HepG2 (cell line): Measurements from ENCODE around the gene JOSD1. TPM values are rescaled to one million over a fixed set of nuclear protein-coding genes. Genes with fewer than 3 reads are reported as not detected.

Experiments used
- CBX1 ChIP-seq: IDR thresholded peaks from one replicate; pipeline ENCODE4 v1.6.1; 2016; ENCODE audit warnings: antibody characterized with exemption, low read depth
- FOXA1 ChIP-seq, 2 experiments: fragments of 450-650 bp in 1 of 2; sonication (generic) in 1 of 2; formaldehyde crosslinking in 1 of 2; IDR thresholded peaks; 2 replicates each; pipeline versions ENCODE4 v1.4.0 to v1.6.1; 2016 to 2020; ENCODE audit warnings: missing genetic modification reagents in 1 of 2
- PAF1 ChIP-seq: IDR thresholded peaks from 2 replicates; pipeline ENCODE4 v1.6.1; 2016; ENCODE audit warnings: missing genetic modification reagents, missing compliant biosample characterization
- SALL2 ChIP-seq: sonication (generic); formaldehyde crosslinking; IDR thresholded peaks from 2 replicates; pipeline ENCODE4 v1.8.1; 2023; ENCODE audit warnings: mild to moderate bottlenecking, missing genetic modification reagents, inconsistent platforms
- SETDB1 ChIP-seq: sonication (generic); formaldehyde crosslinking; IDR thresholded peaks from 2 replicates; pipeline ENCODE4 v1.5.1; 2020; ENCODE audit warnings: missing genetic modification reagents, mild to moderate bottlenecking, borderline replicate concordance
- SOX6 ChIP-seq, 2 experiments: fragments of 450-650 bp in 1 of 2; sonication (generic) in 1 of 2; formaldehyde crosslinking in 1 of 2; IDR thresholded peaks; 2 replicates each; pipeline versions ENCODE4 v1.4.0 to v1.6.1; 2017 to 2020; ENCODE audit warnings: antibody characterized with exemption in 1 of 2, mild to moderate bottlenecking in 1 of 2, missing genetic modification reagents in 1 of 2
- SP1 ChIP-seq, 2 experiments: fragments of 450-650 bp in 1 of 2; sonication (generic) in 1 of 2; formaldehyde crosslinking in 1 of 2; IDR thresholded peaks; 2 replicates each; pipeline versions ENCODE4 v1.4.0 to v1.6.1; 2016 to 2020; ENCODE audit warnings: missing genetic modification reagents in 1 of 2
- TAF1 ChIP-seq: sonication (generic); formaldehyde crosslinking; IDR thresholded peaks from 2 replicates; pipeline ENCODE4 v1.4.0; 2020; ENCODE audit warnings: missing genetic modification reagents
- ZKSCAN5 ChIP-seq: sonication (generic); formaldehyde crosslinking; IDR thresholded peaks from 2 replicates; pipeline ENCODE4 v1.5.1; 2020; ENCODE audit warnings: mild to moderate bottlenecking, missing genetic modification reagents
- ZNF558 ChIP-seq: sonication (generic); formaldehyde crosslinking; IDR thresholded peaks from 2 replicates; pipeline ENCODE4 v1.9.0; 2022; ENCODE audit warnings: mild to moderate bottlenecking, missing genetic modification reagents, borderline replicate concordance
- ZNF710 ChIP-seq: sonication (generic); formaldehyde crosslinking; IDR thresholded peaks from 2 replicates; pipeline ENCODE4 v1.5.0; 2020; ENCODE audit warnings: mild to moderate bottlenecking, missing genetic modification reagents, borderline replicate concordance
- ZZZ3 ChIP-seq: sonication (generic); formaldehyde crosslinking; IDR thresholded peaks from 2 replicates; pipeline ENCODE4 v1.4.0; 2020; ENCODE audit warnings: missing genetic modification reagents, mild to moderate bottlenecking, borderline replicate concordance
- polyA plus RNA-seq, 8 experiments: library from polyadenylated mRNA; depleted of rRNA in 3 of 8; stranded (reverse) in 7 of 8; unstranded in 1 of 8; fragments of >200 nt; fragmentation: Illumina TruSeq in 4 of 8; extraction: Trizol in 4 of 8; gene quantifications; 2 replicates each; pipeline versions ENCODE4 v1.2.1 to v1.2.3, GENCODE V29; 2011 to 2016; ENCODE audit warnings: low read depth in 4 of 8, missing spikeins in 1 of 8, mixed read lengths in 1 of 8; ENCODE audit not compliant: insufficient read depth in 1 of 8
- total RNA-seq, 5 experiments: library from RNA; depleted of rRNA; stranded (reverse); fragments of >200 nt; fragmentation: Illumina TruSeq; extraction: Trizol; gene quantifications; 2 replicates each; pipeline ENCODE4 v1.2.3, GENCODE V29; 2016; ENCODE audit warnings: low read depth in 1 of 5
- TF ChIP-seq, protein P1 (sequence below): fragments of 450-650 bp; IDR thresholded peaks from 2 replicates; pipeline ENCODE4 v1.6.1; 2017; ENCODE audit warnings: mild to moderate bottlenecking
- TF ChIP-seq, protein P2 (sequence below): sonication (generic); formaldehyde crosslinking; conservative IDR thresholded peaks from 2 replicates; pipeline ENCODE4 v1.4.0; 2020; ENCODE audit warnings: mild to moderate bottlenecking, missing genetic modification reagents, moderate library complexity
- TF ChIP-seq, protein P3 (sequence below): sonication (generic); formaldehyde crosslinking; IDR thresholded peaks from 2 replicates; pipeline ENCODE4 v1.5.0; 2020; ENCODE audit warnings: missing genetic modification reagents
- TF ChIP-seq, protein P4 (sequence below): sonication (generic); formaldehyde crosslinking; IDR thresholded peaks from 2 replicates; pipeline ENCODE4 v1.8.0; 2022; ENCODE audit warnings: missing genetic modification reagents, low read depth, mild to moderate bottlenecking, borderline replicate concordance
- TF ChIP-seq, protein P5 (sequence below): sonication (generic); formaldehyde crosslinking; IDR thresholded peaks from 2 replicates; pipeline ENCODE4 v1.4.0; 2020; ENCODE audit warnings: missing genetic modification reagents

JOSD1 gene
- total and polyA plus RNA-seq, 2 of the 13 experiments (the other 11 are each of a cell fraction or from before 2014, with no cell fraction given) = 31.7 to 38.4 TPM

- TF ChIP-seq, protein P1, sequence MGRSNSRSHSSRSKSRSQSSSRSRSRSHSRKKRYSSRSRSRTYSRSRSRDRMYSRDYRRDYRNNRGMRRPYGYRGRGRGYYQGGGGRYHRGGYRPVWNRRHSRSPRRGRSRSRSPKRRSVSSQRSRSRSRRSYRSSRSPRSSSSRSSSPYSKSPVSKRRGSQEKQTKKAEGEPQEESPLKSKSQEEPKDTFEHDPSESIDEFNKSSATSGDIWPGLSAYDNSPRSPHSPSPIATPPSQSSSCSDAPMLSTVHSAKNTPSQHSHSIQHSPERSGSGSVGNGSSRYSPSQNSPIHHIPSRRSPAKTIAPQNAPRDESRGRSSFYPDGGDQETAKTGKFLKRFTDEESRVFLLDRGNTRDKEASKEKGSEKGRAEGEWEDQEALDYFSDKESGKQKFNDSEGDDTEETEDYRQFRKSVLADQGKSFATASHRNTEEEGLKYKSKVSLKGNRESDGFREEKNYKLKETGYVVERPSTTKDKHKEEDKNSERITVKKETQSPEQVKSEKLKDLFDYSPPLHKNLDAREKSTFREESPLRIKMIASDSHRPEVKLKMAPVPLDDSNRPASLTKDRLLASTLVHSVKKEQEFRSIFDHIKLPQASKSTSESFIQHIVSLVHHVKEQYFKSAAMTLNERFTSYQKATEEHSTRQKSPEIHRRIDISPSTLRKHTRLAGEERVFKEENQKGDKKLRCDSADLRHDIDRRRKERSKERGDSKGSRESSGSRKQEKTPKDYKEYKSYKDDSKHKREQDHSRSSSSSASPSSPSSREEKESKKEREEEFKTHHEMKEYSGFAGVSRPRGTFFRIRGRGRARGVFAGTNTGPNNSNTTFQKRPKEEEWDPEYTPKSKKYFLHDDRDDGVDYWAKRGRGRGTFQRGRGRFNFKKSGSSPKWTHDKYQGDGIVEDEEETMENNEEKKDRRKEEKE = no peak
- TF ChIP-seq, protein P2, sequence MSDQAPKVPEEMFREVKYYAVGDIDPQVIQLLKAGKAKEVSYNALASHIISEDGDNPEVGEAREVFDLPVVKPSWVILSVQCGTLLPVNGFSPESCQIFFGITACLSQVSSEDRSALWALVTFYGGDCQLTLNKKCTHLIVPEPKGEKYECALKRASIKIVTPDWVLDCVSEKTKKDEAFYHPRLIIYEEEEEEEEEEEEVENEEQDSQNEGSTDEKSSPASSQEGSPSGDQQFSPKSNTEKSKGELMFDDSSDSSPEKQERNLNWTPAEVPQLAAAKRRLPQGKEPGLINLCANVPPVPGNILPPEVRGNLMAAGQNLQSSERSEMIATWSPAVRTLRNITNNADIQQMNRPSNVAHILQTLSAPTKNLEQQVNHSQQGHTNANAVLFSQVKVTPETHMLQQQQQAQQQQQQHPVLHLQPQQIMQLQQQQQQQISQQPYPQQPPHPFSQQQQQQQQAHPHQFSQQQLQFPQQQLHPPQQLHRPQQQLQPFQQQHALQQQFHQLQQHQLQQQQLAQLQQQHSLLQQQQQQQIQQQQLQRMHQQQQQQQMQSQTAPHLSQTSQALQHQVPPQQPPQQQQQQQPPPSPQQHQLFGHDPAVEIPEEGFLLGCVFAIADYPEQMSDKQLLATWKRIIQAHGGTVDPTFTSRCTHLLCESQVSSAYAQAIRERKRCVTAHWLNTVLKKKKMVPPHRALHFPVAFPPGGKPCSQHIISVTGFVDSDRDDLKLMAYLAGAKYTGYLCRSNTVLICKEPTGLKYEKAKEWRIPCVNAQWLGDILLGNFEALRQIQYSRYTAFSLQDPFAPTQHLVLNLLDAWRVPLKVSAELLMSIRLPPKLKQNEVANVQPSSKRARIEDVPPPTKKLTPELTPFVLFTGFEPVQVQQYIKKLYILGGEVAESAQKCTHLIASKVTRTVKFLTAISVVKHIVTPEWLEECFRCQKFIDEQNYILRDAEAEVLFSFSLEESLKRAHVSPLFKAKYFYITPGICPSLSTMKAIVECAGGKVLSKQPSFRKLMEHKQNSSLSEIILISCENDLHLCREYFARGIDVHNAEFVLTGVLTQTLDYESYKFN (CRISPR knock-in tag) = peak; percentile 20; the same call in 1 of the 2 replicates
- TF ChIP-seq ZKSCAN5 = no peak
- TF ChIP-seq, protein P3, sequence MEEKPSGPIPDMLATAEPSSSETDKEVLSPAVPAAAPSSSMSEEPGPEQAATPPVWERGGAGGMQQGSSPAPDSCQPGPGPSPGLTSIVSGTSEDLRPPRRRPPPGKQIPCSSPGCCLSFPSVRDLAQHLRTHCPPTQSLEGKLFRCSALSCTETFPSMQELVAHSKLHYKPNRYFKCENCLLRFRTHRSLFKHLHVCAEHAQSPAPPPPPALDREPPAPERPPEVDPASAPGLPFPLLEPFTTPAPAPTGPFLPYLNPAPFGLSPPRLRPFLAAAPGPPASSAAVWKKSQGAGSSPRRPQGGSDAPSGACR (CRISPR knock-in tag) = no peak
- TF ChIP-seq, protein P4, sequence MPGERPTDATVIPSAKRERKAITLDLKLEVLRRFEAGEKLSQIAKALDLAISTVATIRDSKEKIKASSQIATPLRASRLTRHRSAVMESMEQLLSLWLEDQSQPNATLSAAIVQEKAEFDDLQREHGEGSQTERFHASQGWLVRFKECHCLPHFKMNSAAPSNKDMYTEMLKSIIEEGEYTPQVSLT (CRISPR knock-in tag) = no peak
- no peak for TF ChIP-seq ZNF558 (CRISPR knock-in tag)
- TF ChIP-seq SETDB1 (CRISPR knock-in tag) = no peak
- TF ChIP-seq ZZZ3 (CRISPR knock-in tag) = no peak
- no peak for TF ChIP-seq SOX6 (IDR thresholded peaks at IDR 0.05)
- 0 out of 2 replicates have a peak, but pooled peaks have one; percentile 28 for TF ChIP-seq SOX6 (CRISPR knock-in tag; IDR thresholded peaks at IDR 0.05)
- TF ChIP-seq, protein P5, sequence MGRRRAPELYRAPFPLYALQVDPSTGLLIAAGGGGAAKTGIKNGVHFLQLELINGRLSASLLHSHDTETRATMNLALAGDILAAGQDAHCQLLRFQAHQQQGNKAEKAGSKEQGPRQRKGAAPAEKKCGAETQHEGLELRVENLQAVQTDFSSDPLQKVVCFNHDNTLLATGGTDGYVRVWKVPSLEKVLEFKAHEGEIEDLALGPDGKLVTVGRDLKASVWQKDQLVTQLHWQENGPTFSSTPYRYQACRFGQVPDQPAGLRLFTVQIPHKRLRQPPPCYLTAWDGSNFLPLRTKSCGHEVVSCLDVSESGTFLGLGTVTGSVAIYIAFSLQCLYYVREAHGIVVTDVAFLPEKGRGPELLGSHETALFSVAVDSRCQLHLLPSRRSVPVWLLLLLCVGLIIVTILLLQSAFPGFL = no peak
- no peak for TF ChIP-seq ZNF710 (CRISPR knock-in tag)
- TF ChIP-seq CBX1 = no peak
- TF ChIP-seq SP1 (IDR thresholded peaks at IDR 0.05) = no peak
- no peak for TF ChIP-seq SP1 (CRISPR knock-in tag; IDR thresholded peaks at IDR 0.05)
- TF ChIP-seq TAF1 (CRISPR knock-in tag) = peak; percentile 20; the same call in 1 of the 2 replicates
- no peak for TF ChIP-seq FOXA1 (IDR thresholded peaks at IDR 0.05)
- 0 out of 2 replicates have a peak, but pooled peaks have one; percentile 7 for TF ChIP-seq FOXA1 (CRISPR knock-in tag; IDR thresholded peaks at IDR 0.05)
- TF ChIP-seq SALL2 (CRISPR knock-in tag) = no peak
- no peak for TF ChIP-seq PAF1 (CRISPR knock-in tag)
Measured at GRCh38 chr22:38694049-38694448, 6.7 kb downstream of the JOSD1 start (continued).
